Activated T-helper 1 cell treated with Interleukin-2 at 50 U/mL for 16 hours (primary cell): Measurements from ENCODE around the gene COLEC12.

Source experiments
- DNase-seq: peaks from one replicate; pipeline ENCODE4 v3.0.0-alpha.2; 2020; ENCODE audit warnings: low read depth

The COLEC12 gene

GRCh38 chr18:360676-361075 is 139.8 kb downstream of the COLEC12 start:
- no peak for DNase-seq

GRCh38 chr18:356778-357177 is 143.7 kb downstream of the COLEC12 start:
- DNase-seq: no peak

- no peak for DNase-seq
These were observed 144.8 kb downstream of the COLEC12 start for GRCh38 chr18:355678-356077.

- DNase-seq: no peak
These were observed 146.0 kb downstream of the COLEC12 start for GRCh38 chr18:354471-354870.

- DNase-seq: no peak
These were observed 146.5 kb downstream of the COLEC12 start for GRCh38 chr18:354003-354402.

GRCh38 chr18:352438-352837 is 148.1 kb downstream of the COLEC12 start:
- no peak for DNase-seq

- no peak for DNase-seq
These were observed 149.4 kb downstream of the COLEC12 start for GRCh38 chr18:350953-351572.

- no peak for DNase-seq
These were observed 153.9 kb downstream of the COLEC12 start for GRCh38 chr18:346600-346999.

GRCh38 chr18:341102-341501 is 159.4 kb downstream of the COLEC12 start:
- DNase-seq: no peak

GRCh38 chr18:340044-340443 is 160.5 kb downstream of the COLEC12 start:
- DNase-seq: no peak

GRCh38 chr18:339200-339599 is 161.3 kb downstream of the COLEC12 start:
- DNase-seq: no peak

- no peak for DNase-seq
These were observed 163.8 kb downstream of the COLEC12 start for GRCh38 chr18:336713-337112.

GRCh38 chr18:335733-336132 is 164.8 kb downstream of the COLEC12 start:
- DNase-seq: no peak

GRCh38 chr18:334575-335132 is 165.8 kb downstream of the COLEC12 start:
- no peak for DNase-seq

- DNase-seq: no peak
These were observed 167.6 kb downstream of the COLEC12 start for GRCh38 chr18:332721-333510.

GRCh38 chr18:332007-332406 is 168.5 kb downstream of the COLEC12 start:
- DNase-seq: no peak

- DNase-seq: no peak
These were observed 169.2 kb downstream of the COLEC12 start for GRCh38 chr18:331221-331821.

GRCh38 chr18:328928-329327 is 171.6 kb downstream of the COLEC12 start:
- DNase-seq: no peak

- no peak for DNase-seq
These were observed 173.7 kb downstream of the COLEC12 start for GRCh38 chr18:326846-327245.

GRCh38 chr18:323253-323622 is 177.3 kb downstream of the COLEC12 start:
- no peak for DNase-seq

- DNase-seq: no peak
These were observed 178.5 kb downstream of the COLEC12 start for GRCh38 chr18:321865-322467.

GRCh38 chr18:320155-320554 is 180.3 kb downstream of the COLEC12 start:
- DNase-seq: no peak

- DNase-seq: no peak
These were observed 180.8 kb downstream of the COLEC12 start for GRCh38 chr18:319720-320119.
